22Rv1 (cell line): ENCODE measurements around the gene SCAMP1.

ENCODE experiments used
- CTCF ChIP-seq: fragments of 450-650 bp; IDR thresholded peaks from 2 replicates; pipeline ENCODE4 v1.5.1; 2017; ENCODE audit warnings: mild to moderate bottlenecking
- ZFX ChIP-seq: fragments of 450-650 bp; IDR thresholded peaks from 2 replicates; pipeline ENCODE4 v1.6.1; 2017; ENCODE audit warnings: antibody characterized with exemption, borderline replicate concordance

DNA sequence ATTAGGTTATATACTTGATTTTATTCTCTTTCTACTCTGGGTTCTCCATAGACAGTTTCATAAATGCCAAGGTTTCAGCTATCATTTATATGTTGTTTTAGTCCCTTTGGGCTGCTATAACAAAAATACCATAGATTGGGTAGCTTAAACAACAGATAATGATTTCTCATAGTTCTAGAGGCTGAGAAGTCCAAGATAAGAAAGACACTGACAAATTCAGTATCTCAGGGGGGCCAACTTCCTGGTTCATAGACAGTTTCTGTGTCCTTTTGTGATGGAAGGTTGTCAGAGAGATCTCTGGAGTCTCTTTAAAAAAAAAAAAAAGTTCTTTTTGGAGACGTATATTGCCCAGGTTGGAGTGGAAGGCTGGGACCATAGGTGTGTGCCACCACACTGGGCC lies 113.3 kb downstream of the SCAMP1 start:
- TF ChIP-seq CTCF (no peak), ZFX (no peak)
